NT2/D1 (cell line): ENCODE results near the gene GLI1.

ENCODE experiments used
- SUZ12 ChIP-seq: IDR thresholded peaks from 2 replicates; pipeline ENCODE4 v1.6.1; 2011; ENCODE audit not compliant: insufficient read length, insufficient read depth; ENCODE audit errors: extremely low read depth
- YY1 ChIP-seq: IDR thresholded peaks from 2 replicates; pipeline ENCODE4 v1.6.1; 2011; ENCODE audit not compliant: insufficient read length, insufficient read depth
- ZNF274 ChIP-seq: IDR thresholded peaks from 2 replicates; pipeline ENCODE4 v1.6.1; 2011; ENCODE audit warnings: mild to moderate bottlenecking, low read depth, low read length

DNA sequence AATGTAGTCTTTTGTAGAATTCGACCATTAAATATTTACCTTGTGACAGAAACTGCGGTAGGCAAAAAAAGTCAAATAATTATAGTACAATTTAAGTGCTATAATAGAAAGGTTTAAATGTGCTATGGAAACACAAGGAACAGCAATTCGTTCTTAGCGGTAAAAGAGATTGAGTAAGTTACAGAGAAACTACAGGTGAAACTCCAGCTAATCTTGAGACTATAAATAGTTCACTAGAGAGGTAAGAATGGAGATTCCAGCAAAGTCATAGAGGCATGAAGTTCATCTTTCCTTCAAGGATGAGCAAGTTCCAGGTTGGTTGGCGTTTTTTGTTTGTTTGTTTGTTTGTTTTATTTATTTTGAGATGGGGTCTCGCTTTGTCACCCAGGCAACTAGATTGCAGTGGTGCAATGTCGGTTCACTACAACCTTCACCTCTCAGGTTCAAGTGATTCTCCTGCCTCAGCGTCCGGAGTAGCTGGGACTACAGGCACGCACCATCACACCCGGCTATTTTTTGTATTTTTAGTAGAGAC lies 27.9 kb upstream of the GLI1 start:
- TF ChIP-seq YY1 (no peak), ZNF274 (no peak), SUZ12 (no peak)
